NCI-H2196 treated with DMSO at 0.1 percent for 48 hours (cell line): ENCODE results near the gene BICC1.

Source experiments
- DNase-seq: peaks from one replicate; lab custom pipeline; 2025; ENCODE audit not compliant: unreplicated experiment; lab: John Stamatoyannopoulos, UW

BICC1 gene

GRCh38 chr10:58807629-58808022, 295.0 kb downstream of the BICC1 start:
- DNase-seq = no peak

DNA sequence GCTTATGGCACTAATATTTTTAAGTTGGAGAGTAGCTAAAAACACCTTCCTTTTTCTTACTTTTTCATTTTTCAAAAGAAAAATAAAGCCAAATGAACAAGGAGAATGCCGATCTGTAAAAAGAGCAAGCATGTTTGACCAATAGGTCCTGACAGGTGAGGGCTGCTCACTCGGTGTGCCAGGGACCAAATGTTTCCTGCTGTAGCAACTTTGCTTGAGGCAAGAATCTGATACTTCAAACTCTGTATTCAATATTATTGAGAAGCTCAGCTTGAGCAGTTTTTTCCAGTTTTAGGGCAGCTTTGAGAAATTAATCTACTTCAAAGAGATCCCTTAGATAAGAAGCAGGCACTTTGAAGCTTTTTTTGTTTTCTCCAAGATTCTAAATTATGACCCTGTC, 298.1 kb downstream of the BICC1 start:
- no peak for DNase-seq

- DNase-seq = no peak
These were observed 300.9 kb downstream of the BICC1 start for GRCh38 chr10:58813573-58813972.

GRCh38 chr10:58817201-58817846, 304.7 kb downstream of the BICC1 start:
- no peak for DNase-seq

DNA sequence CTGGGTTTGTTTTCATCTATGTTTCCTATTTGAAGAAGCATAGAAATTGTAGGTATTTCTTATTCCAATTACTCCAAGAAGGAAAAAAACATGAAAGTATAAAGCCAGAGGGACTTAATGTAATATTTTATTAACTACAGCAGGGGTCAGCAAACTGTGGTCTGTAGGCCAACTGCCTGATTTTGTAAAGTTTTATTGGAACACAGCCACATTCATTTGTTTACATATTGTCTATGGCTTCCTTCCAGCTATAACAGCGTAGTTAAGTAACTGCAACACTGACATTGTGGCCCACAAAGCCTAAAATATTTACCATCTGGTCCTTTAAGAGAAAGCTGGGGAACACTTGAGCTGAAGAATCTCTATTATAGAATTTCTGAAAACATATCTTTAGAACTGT, 306.2 kb downstream of the BICC1 start:
- DNase-seq = no peak

- no peak for DNase-seq
These were observed 307.7 kb downstream of the BICC1 start for GRCh38 chr10:58820386-58820785.

GRCh38 chr10:58820861-58821751, 308.4 kb downstream of the BICC1 start:
- DNase-seq = no peak

GRCh38 chr10:58821752-58822056, 309.0 kb downstream of the BICC1 start:
- DNase-seq = no peak

- no peak for DNase-seq
These were observed 311.3 kb downstream of the BICC1 start for GRCh38 chr10:58823983-58824382.

GRCh38 chr10:58824396-58824795, 311.7 kb downstream of the BICC1 start:
- no peak for DNase-seq

DNA sequence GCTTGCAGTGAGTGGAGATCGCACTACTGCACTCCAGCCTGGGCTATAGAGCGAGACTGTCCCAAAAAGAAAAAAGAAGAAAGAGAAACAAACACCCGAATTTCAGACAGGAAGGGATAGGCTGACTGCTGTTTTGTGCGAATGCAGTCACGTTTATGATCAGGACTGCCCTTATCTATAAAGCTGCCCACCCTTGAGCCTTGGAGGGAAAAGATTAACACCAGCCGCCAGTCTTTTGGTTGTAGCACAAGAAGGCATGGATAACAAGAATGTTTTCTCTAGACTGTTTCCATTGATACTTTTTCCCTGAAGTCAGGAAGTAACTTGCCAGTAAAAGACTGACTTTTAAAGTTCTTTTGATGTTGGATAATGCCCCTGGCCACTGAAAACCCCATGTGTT, 314.0 kb downstream of the BICC1 start:
- DNase-seq = no peak

DNA sequence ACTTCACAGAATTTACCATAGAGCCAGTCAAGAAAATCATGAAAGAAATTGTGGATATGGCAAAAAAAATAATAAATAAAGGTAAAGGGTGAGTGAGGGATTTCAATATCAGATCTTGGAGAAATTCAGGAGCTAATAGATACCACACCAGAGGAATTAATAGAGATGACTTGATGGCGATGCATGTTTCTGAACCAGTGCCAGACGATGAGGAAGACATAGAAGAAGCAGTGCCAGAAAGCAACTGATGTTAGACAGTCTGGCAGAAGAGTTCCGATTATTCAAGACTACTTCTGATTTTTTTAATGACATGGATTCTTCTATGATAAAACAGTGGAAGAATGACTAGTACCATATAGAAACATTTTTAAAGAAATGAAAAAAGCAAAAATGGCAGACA, 314.7 kb downstream of the BICC1 start:
- DNase-seq = no peak

DNA sequence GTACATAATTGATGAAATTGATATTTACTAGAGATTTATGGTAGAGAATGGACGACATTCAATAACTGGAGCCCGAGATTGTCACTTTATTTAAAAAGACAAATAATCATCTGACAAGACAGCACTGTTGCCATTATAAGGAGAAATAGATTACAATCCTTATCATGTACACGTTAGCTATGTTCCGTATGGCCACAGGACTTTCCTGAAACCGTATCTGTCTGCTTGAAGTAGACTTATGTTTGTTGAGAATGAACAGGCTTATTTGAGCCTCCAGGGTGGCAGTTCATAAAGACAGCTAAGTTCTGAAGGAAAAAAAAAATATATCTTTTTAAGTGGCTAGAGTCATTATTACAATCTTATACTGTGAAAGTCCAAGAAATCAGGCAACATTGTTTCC, 317.2 kb downstream of the BICC1 start:
- DNase-seq = no peak

DNA sequence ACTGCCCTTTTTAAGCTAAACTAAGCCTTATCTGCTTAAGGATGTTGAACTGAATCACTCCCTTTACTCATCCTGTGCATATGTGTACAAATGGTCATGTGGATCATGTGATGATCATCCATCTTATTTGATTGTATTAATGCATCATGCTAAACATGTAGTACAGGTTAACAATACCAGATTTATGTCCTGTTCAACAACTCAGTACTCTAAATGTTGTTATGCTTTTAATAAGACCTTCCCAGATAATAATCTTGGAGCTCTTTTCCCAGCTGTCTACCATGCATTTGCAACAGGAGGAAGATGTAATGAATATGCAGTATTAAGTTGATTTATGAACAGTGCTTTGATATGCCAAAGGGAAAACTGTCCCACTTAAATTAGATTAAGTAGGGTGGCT, 318.0 kb downstream of the BICC1 start:
- DNase-seq = no peak

DNA sequence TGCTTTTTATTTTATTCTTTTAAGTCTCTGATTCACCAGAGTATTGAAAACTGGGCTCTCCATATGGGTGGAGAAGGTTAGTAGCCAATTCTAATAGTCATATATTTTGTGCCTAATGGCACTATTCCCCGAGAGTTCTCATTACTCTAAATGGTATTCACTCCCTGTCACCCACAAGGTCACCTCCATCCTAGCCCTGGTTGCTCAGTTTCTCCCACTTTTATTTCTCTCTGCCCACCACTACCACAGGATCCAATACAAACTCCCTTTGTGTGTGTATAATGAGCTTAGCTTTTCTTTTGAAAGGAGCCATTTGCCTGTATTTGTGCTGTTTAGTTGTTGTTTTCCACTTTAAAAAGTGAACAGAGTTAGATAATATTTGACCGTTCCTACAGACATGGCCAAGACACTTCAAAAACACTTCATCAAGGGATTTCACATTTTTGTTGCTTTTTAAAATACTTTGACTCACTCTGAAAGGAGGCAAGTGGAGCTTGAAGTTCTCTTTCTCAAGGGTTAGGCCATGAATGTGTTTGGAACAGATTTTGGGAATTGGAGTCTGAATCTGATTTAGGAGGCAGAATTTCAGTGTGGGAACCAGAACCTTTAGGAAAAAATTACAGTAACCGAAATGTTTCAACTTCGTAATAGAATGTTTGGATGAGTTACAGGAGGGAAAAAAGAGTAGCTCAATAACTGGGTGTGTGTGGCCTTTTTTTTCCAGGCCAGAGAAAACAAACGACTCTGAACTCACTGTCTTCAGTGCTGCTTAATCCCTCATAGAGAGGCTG, 321.3 kb downstream of the BICC1 start:
- no peak for DNase-seq

- DNase-seq = no peak
These were observed 323.6 kb downstream of the BICC1 start for GRCh38 chr10:58836176-58836700.

GRCh38 chr10:58836991-58837575, 324.4 kb downstream of the BICC1 start:
- no peak for DNase-seq

- DNase-seq = no peak
These were observed 325.2 kb downstream of the BICC1 start for GRCh38 chr10:58837826-58838225.

- DNase-seq = no peak
These were observed 326.0 kb downstream of the BICC1 start for GRCh38 chr10:58838561-58839208.

DNA sequence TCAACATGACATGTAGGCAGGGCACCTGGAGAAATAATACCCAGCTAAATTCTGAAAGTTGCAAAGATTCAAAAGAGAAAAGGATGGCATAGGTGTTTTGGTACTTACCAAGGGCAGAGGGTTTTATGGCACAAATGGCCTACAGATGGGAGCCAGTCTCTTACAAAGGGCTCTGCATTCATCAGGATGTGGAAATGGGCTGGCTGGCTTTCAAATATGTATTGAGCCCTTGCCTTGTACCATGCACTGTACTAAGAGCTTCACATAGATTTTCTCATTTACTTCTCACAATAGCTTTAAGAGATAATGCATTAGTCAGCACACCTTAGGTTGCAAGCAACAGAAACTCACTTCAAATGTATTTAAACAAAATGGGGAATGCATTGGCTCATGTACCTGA, 327.1 kb downstream of the BICC1 start:
- DNase-seq = no peak
